GM12878 (cell line): ENCODE measurements around the gene H1-8. TPM values are rescaled to one million over a fixed set of nuclear protein-coding genes. Genes with fewer than 3 reads are reported as not detected.

Experiments used
- RUNX3 ChIP-seq: IDR thresholded peaks from 2 replicates; pipeline ENCODE4 v1.6.1; 2012; ENCODE audit warnings: low read length, inconsistent platforms
- SMAD1 ChIP-seq: fragments of 450-650 bp; IDR thresholded peaks from 2 replicates; pipeline ENCODE4 v1.6.1; 2018; ENCODE audit warnings: mild to moderate bottlenecking, low read depth; ENCODE audit not compliant: partially characterized antibody
- polyA plus RNA-seq, 11 experiments: library from polyadenylated mRNA; depleted of rRNA in 4 of 11; unstranded in 6 of 11; stranded (reverse) in 5 of 11; fragments of >200 nt; fragmentation: Nextera tagmentation in 4 of 11; fragmentation: Illumina TruSeq in 1 of 11; extraction: Ambion mirVana in 4 of 11; extraction: Trizol in 1 of 11; gene quantifications; 1 replicate in 1 of 11; 2 replicates in 10 of 11; pipeline versions ENCODE4 v1.2.1 to v1.2.3, GENCODE V29; 2011 to 2016; ENCODE audit warnings: inconsistent platforms in 2 of 11, missing spikeins in 2 of 11, low read depth in 1 of 11
- total RNA-seq, 4 experiments: library from RNA; depleted of rRNA in 3 of 4; stranded (reverse); fragments of >200 nt in 3 of 4; fragmentation: Illumina TruSeq in 1 of 4; extraction: Trizol in 1 of 4; gene quantifications; 2 replicates each; pipeline versions ENCODE4 v1.2.1 to v1.2.3, GENCODE V29; 2013 to 2021
- TF ChIP-seq, protein P1 (sequence below): fragments of 450-650 bp; formaldehyde crosslinking; IDR thresholded peaks from 2 replicates; pipeline ENCODE4 v1.5.0; 2022; ENCODE audit warnings: mild to moderate bottlenecking, missing genetic modification characterization
- TF ChIP-seq, protein P2 (sequence below): fragments of 450-650 bp; IDR thresholded peaks from 2 replicates; pipeline ENCODE4 v1.6.1; 2016; ENCODE audit warnings: mild to moderate bottlenecking, moderate library complexity, borderline replicate concordance

H1-8 gene
- total and polyA plus RNA-seq, 10 of the 15 experiments (the other 5 are each of a cell fraction or from before 2014, with no cell fraction given): not detected

DNA sequence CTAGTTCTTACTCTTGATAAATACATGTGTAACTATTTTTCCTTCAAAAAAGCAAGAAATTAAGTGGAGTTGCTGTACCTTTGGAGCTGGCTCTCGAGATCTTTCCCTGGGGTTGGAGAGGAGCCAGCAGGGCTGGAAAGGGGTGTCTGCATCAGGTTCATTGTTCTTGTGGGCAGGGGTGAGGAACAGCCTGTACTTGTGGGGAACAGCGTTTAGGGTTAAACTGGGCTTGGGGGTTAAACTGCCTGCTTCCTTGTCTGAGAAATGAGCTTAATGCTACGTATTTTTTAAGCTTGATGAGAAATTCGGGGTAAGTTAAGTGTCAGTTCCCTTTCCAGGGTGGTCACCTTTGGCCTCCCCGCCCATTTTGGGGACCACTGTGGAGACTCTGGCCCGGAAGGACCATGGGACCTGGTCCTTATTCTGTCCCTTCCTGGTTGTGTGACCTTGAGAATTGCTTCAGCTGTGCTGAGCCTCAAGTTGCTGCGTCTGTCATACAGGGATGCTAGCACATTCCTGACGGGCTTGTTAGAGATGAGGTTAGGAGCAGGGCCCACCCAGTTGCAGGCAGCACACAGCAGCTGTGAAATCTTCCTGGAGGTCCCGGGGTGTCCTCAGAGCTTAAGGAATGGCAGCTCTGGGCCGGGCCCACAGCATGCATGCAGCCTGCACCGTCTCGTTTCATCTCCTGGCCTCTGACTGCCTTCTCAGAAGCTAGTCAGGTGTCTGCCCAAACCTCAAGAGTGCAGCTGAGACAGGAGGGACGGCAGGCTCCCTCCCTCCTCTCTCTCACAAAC, 11.6 kb downstream of the H1-8 start (continued):
- TF ChIP-seq, protein P1, sequence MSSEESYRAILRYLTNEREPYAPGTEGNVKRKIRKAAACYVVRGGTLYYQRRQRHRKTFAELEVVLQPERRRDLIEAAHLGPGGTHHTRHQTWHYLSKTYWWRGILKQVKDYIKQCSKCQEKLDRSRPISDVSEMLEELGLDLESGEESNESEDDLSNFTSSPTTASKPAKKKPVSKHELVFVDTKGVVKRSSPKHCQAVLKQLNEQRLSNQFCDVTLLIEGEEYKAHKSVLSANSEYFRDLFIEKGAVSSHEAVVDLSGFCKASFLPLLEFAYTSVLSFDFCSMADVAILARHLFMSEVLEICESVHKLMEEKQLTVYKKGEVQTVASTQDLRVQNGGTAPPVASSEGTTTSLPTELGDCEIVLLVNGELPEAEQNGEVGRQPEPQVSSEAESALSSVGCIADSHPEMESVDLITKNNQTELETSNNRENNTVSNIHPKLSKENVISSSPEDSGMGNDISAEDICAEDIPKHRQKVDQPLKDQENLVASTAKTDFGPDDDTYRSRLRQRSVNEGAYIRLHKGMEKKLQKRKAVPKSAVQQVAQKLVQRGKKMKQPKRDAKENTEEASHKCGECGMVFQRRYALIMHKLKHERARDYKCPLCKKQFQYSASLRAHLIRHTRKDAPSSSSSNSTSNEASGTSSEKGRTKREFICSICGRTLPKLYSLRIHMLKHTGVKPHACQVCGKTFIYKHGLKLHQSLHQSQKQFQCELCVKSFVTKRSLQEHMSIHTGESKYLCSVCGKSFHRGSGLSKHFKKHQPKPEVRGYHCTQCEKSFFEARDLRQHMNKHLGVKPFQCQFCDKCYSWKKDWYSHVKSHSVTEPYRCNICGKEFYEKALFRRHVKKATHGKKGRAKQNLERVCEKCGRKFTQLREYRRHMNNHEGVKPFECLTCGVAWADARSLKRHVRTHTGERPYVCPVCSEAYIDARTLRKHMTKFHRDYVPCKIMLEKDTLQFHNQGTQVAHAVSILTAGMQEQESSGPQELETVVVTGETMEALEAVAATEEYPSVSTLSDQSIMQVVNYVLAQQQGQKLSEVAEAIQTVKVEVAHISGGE (CRISPR knock-in tag): no peak
- TF ChIP-seq, protein P2, sequence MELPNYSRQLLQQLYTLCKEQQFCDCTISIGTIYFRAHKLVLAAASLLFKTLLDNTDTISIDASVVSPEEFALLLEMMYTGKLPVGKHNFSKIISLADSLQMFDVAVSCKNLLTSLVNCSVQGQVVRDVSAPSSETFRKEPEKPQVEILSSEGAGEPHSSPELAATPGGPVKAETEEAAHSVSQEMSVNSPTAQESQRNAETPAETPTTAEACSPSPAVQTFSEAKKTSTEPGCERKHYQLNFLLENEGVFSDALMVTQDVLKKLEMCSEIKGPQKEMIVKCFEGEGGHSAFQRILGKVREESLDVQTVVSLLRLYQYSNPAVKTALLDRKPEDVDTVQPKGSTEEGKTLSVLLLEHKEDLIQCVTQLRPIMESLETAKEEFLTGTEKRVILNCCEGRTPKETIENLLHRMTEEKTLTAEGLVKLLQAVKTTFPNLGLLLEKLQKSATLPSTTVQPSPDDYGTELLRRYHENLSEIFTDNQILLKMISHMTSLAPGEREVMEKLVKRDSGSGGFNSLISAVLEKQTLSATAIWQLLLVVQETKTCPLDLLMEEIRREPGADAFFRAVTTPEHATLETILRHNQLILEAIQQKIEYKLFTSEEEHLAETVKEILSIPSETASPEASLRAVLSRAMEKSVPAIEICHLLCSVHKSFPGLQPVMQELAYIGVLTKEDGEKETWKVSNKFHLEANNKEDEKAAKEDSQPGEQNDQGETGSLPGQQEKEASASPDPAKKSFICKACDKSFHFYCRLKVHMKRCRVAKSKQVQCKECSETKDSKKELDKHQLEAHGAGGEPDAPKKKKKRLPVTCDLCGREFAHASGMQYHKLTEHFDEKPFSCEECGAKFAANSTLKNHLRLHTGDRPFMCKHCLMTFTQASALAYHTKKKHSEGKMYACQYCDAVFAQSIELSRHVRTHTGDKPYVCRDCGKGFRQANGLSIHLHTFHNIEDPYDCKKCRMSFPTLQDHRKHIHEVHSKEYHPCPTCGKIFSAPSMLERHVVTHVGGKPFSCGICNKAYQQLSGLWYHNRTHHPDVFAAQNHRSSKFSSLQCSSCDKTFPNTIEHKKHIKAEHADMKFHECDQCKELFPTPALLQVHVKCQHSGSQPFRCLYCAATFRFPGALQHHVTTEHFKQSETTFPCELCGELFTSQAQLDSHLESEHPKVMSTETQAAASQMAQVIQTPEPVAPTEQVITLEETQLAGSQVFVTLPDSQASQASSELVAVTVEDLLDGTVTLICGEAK: no peak
- TF ChIP-seq RUNX3: no peak
- TF ChIP-seq SMAD1: no peak
